Neural progenitor cell (in vitro differentiated cells): Measurements from ENCODE around the gene PRPF31.

ENCODE experiments used
- EZH2 ChIP-seq: fragments of 200-600 bp; sonication (generic); IDR thresholded peaks from 2 replicates; pipeline ENCODE4 v1.6.1; 2017; ENCODE audit warnings: antibody characterized with exemption, mild to moderate bottlenecking, moderate library complexity
- EZH2phosphoT487 ChIP-seq: fragments of 200-600 bp; sonication (generic); IDR thresholded peaks from 2 replicates; pipeline ENCODE4 v1.6.1; 2017; ENCODE audit warnings: antibody characterized with exemption
- TF ChIP-seq, protein P1 (sequence below): fragments of 200-600 bp; sonication (generic); IDR thresholded peaks from 2 replicates; pipeline ENCODE4 v1.5.1; 2017; ENCODE audit warnings: antibody characterized with exemption, mild to moderate bottlenecking

DNA sequence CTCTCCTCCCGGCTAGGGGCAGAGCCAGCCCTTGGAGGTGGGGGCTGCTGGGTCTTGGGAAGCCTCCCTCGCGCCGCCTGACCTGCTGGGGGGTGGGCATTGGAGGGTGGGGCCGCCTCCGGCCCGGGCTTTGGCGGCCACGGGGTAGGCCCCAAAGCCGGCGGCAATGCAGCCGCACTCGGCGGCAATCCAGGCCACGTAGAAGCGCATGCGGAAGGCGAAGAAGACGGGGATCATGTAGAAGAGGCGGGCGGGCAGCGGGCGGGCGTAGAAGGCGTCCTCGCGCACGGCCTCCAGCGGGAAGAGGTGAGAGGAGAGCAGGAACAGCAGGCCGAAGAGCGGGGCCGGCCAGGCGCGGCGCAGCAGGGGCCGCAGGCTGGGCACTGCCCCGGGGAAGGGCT lies 65.1 kb downstream of the PRPF31 start:
- TF ChIP-seq, protein P1, sequence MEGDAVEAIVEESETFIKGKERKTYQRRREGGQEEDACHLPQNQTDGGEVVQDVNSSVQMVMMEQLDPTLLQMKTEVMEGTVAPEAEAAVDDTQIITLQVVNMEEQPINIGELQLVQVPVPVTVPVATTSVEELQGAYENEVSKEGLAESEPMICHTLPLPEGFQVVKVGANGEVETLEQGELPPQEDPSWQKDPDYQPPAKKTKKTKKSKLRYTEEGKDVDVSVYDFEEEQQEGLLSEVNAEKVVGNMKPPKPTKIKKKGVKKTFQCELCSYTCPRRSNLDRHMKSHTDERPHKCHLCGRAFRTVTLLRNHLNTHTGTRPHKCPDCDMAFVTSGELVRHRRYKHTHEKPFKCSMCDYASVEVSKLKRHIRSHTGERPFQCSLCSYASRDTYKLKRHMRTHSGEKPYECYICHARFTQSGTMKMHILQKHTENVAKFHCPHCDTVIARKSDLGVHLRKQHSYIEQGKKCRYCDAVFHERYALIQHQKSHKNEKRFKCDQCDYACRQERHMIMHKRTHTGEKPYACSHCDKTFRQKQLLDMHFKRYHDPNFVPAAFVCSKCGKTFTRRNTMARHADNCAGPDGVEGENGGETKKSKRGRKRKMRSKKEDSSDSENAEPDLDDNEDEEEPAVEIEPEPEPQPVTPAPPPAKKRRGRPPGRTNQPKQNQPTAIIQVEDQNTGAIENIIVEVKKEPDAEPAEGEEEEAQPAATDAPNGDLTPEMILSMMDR, result no peak
- TF ChIP-seq EZH2, result no peak
- TF ChIP-seq EZH2phosphoT487, result no peak
